Stomach (tissue), 9 donors: ENCODE results near the gene PCDHGA10. TPM values are rescaled to one million over a fixed set of nuclear protein-coding genes. Genes with fewer than 3 reads are reported as not detected.
"Not testable (repeated sequence)": the region's sequence is repeated elsewhere in the genome, so short reads cannot be mapped to it uniquely, and the experiment has no call there.

Experiments used
- DNase-seq, 2 donors: peaks; one replicate each; pipeline versions ENCODE4 v3.0.0 to v3.0.0-alpha.2; 2013 to 2019
- H3K27ac ChIP-seq, 5 donors: fragments of 200-600 bp in 4 of 5; sonication (generic) in 4 of 5; one replicate each; pipeline ENCODE4 v1.5.1; 2013 to 2019; ENCODE audit warnings: mild to moderate bottlenecking in 1 of 5, moderate library complexity in 1 of 5
- H3K27me3 ChIP-seq, 3 donors: fragments of 200-600 bp; sonication (generic); one replicate each; pipeline ENCODE4 v1.5.1; 2017 to 2019; ENCODE audit warnings: mixed run types in 1 of 3
- H3K36me3 ChIP-seq, 4 donors: fragments of 200-600 bp; sonication (generic); 1 replicate in 3 of 4; 2 replicates in 1 of 4; pipeline ENCODE4 v1.5.1; 2016 to 2019
- H3K4me1 ChIP-seq, 4 donors: fragments of 200-600 bp; sonication (generic); one replicate each; pipeline ENCODE4 v1.5.1; 2016 to 2019
- H3K4me3 ChIP-seq, 4 donors: fragments of 200-600 bp; sonication (generic) in 3 of 4; one replicate each; pipeline ENCODE4 v1.5.1; 2016 to 2019; ENCODE audit warnings: mild to moderate bottlenecking in 1 of 4
- H3K9me3 ChIP-seq, 4 donors: fragments of 200-600 bp; sonication (generic); one replicate each; pipeline ENCODE4 v1.5.1; 2016 to 2019
- EP300 ChIP-seq: sonication (generic); formaldehyde crosslinking; IDR thresholded peaks from one replicate; pipeline ENCODE4 v1.6.1; 2017; ENCODE audit warnings: antibody characterized with exemption
- POLR2A ChIP-seq, 4 donors: fragments of 450-650 bp; IDR thresholded peaks; one replicate each; pipeline ENCODE4 v1.6.1; 2016; ENCODE audit warnings: antibody characterized with exemption in 4 of 4, control low read depth in 2 of 4, mild to moderate bottlenecking in 1 of 4, moderate library complexity in 1 of 4
- POLR2AphosphoS5 ChIP-seq, 3 donors: sonication (generic); formaldehyde crosslinking; IDR thresholded peaks; one replicate each; pipeline ENCODE4 v1.6.1; 2016; ENCODE audit warnings: antibody characterized with exemption in 3 of 3
- WGBS, 5 donors: extraction: QIAGEN DNeasy Blood & Tissue Kit in 3 of 5; methylation state at CpG; one replicate each; pipeline versions ENCODE4 v1.1.5 to v1.1.7; 2013 to 2018; 5-methylcytosine and 5-hydroxymethylcytosine counted together
- intact Hi-C: fragments of 100-400 bp; cut with DNase I; formaldehyde crosslinking; loops from one replicate; pipeline ENCODE4 v1.15.1; 2023; ENCODE audit warnings: low total_unique reads
- polyA plus RNA-seq, 3 donors: library from polyadenylated mRNA; stranded (reverse); fragments of 200-250 nt; gene quantifications; one replicate each; pipeline ENCODE4 v1.2.3, GENCODE V29; 2013
- total RNA-seq, 5 donors: library from RNA; depleted of rRNA; stranded (reverse); fragments of >200 nt; gene quantifications; one replicate each; pipeline versions ENCODE4 v1.1.0 to v1.2.3, GENCODE V29; 2014 to 2016
- TF ChIP-seq, protein P1 (sequence below), 7 experiments: fragments of 450-650 bp in 4 of 7; fragments of 200-600 bp in 3 of 7; sonication (generic) in 3 of 7; IDR thresholded peaks; one replicate each; pipeline ENCODE4 v1.5.1; 2016 to 2019; ENCODE audit warnings: antibody characterized with exemption in 7 of 7, control low read depth in 2 of 7, mild to moderate bottlenecking in 1 of 7
- donor health status: healthy with polysubstance abuse.
- donor health status: Bipolar disorder and iron deficiency.
- donor health status: healthy.

The PCDHGA10 gene
- total and polyA plus RNA-seq, 8 donors = 0.15 to 7.0 (median 0.89) TPM; not detected in 1

DNA sequence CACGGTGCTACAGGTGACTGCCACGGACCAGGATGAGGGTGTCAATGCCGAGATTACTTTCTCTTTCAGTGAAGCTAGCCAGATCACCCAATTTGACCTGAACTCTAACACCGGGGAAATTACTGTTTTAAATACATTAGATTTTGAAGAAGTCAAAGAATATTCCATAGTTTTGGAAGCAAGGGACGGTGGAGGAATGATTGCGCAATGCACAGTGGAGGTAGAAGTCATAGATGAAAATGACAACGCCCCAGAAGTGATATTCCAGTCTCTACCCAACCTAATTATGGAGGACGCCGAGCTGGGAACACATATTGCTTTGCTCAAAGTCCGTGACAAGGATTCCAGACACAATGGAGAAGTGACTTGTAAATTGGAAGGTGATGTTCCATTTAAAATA is 24.1 kb upstream of the PCDHGA10 start:
- Histone ChIP-seq H3K27ac (no peak overlapping the region), H3K4me1 (no peaks in the 10 kb centered on the region), H3K27me3 (peaks cover 0 to 78% (median 10%) of the 10 kb centered on the region in 3 donors), H3K36me3 (peaks cover 0 to 16% (median 0%) of the 10 kb centered on the region in 4 donors), H3K4me3 (no peak overlapping the region), H3K9me3 (peaks cover 59 to 98% (median 92%) of the 10 kb centered on the region in 4 donors)
- no peak for TF ChIP-seq EP300
- no peak for TF ChIP-seq POLR2A (IDR thresholded peaks at IDR 0.05)
- TF ChIP-seq POLR2AphosphoS5 (IDR thresholded peaks at IDR 0.05) = no peak
- TF ChIP-seq, protein P1, sequence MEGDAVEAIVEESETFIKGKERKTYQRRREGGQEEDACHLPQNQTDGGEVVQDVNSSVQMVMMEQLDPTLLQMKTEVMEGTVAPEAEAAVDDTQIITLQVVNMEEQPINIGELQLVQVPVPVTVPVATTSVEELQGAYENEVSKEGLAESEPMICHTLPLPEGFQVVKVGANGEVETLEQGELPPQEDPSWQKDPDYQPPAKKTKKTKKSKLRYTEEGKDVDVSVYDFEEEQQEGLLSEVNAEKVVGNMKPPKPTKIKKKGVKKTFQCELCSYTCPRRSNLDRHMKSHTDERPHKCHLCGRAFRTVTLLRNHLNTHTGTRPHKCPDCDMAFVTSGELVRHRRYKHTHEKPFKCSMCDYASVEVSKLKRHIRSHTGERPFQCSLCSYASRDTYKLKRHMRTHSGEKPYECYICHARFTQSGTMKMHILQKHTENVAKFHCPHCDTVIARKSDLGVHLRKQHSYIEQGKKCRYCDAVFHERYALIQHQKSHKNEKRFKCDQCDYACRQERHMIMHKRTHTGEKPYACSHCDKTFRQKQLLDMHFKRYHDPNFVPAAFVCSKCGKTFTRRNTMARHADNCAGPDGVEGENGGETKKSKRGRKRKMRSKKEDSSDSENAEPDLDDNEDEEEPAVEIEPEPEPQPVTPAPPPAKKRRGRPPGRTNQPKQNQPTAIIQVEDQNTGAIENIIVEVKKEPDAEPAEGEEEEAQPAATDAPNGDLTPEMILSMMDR (IDR thresholded peaks at IDR 0.05) = no peak
- 42 to 55% (median 43%) methylated on average over 10 of the region's 10 CpGs for WGBS, 5 donors
- intact Hi-C loops = no loop called here
- no peak for DNase-seq

DNA sequence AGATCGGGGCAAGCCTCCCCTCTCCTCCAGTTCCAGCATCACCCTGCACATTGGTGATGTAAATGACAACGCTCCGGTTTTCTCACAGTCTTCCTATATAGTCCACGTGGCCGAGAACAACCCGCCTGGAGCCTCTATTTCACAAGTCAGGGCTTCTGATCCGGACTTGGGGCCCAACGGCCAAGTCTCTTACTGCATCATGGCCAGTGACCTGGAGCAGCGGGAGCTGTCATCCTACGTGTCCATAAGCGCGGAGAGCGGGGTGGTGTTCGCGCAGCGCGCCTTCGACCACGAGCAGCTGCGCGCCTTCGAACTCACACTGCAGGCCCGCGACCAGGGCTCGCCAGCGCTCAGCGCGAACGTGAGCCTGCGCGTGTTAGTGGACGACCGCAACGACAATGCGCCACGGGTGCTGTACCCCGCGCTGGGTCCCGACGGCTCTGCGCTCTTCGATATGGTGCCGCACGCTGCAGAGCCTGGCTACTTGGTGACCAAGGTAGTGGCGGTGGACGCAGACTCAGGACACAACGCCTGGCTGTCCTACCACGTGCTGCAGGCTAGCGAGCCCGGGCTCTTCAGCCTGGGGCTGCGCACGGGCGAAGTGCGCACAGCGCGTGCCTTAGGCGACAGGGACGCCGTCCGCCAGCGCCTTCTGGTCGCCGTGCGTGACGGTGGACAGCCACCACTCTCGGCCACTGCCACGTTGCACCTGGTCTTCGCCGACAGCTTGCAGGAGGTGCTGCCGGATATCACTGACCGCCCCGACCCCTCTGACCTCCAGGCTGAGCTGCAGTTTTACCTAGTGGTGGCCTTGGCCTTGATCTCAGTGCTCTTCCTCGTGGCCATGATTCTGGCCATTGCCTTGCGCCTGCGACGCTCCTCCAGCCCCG is 23.4 kb upstream of the PCDHGA10 start:
- TF ChIP-seq POLR2A (IDR thresholded peaks at IDR 0.05) = no peak
- TF ChIP-seq POLR2AphosphoS5 (IDR thresholded peaks at IDR 0.05) = no peak
- TF ChIP-seq, protein P1 (IDR thresholded peaks at IDR 0.05) = no peak
- TF ChIP-seq EP300 = no peak
- H3K4me3 ChIP-seq = no peak overlapping the region
- peaks cover 62 to 98% (median 92%) of the 10 kb centered on the region in 4 donors for H3K9me3 ChIP-seq
- 35 to 46% (median 39%) methylated on average over 52 to 77 of the region's 77 CpGs for WGBS, 5 donors
- peaks cover 0 to 16% (median 0%) of the 10 kb centered on the region in 4 donors for H3K36me3 ChIP-seq
- peaks cover 0 to 78% (median 7%) of the 10 kb centered on the region in 3 donors for H3K27me3 ChIP-seq
- DNase-seq = no peak
- no peak overlapping the region for H3K27ac ChIP-seq
- intact Hi-C loops = no loop called here
- no peaks in the 10 kb centered on the region for H3K4me1 ChIP-seq

DNA sequence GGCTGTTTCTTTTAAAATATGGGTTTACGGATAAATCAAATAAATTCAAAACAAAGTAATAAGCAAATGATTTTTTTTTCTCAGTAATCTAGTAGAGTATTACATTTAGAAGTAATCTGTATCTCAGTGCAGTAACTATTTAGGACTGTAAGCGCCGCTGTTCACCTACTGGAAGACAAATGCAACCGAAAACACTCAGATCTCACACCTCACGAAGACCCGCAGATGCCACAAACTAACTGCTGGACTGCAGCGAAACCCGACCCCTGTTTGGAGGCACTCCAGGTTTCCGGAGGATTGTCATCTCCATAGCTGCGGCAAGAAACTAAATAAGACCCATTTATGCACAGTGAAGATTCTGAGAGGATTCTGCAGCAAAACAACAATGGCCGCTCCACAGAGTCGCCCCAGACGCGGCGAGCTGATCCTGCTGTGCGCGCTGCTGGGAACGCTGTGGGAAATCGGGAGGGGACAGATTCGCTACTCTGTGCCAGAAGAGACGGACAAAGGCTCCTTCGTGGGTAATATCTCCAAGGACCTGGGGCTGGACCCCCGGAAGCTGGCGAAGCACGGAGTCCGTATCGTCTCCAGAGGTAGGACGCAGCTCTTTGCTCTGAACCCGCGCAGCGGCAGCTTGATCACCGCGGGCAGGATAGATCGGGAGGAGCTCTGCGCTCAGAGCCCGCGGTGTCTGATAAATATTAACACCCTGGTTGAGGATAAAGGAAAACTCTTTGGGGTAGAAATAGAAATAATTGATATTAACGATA is 20.2 kb upstream of the PCDHGA10 start, which contains the start of gene PCDHGA8:
TSS of gene PCDHGA8 (plus strand) at position 205 of the 770 bp plus-strand sequence. CDS start at position 386, 181 bp downstream.
- Histone ChIP-seq H3K27me3 (peaks cover 0 to 80% (median 5%) of the 10 kb centered on the region in 3 donors), H3K27ac (no peak within 1 kb of the TSS), H3K9me3 (peaks cover 50 to 98% (median 90%) of the 10 kb centered on the region in 4 donors), H3K4me1 (no peaks in the 10 kb centered on the region), H3K4me3 (no peak within 1 kb of the TSS), H3K36me3 (peaks cover 0 to 16% (median 0%) of the 10 kb centered on the region in 4 donors)
- no peak for DNase-seq
- intact Hi-C loops = no loop called here
- WGBS, 5 donors = 21 to 34% (median 28%) methylated on average over 35 to 38 of the region's 38 CpGs
- no peak for TF ChIP-seq EP300
- TF ChIP-seq, protein P1 (IDR thresholded peaks at IDR 0.05) = no peak
- TF ChIP-seq POLR2A (IDR thresholded peaks at IDR 0.05) = no peak
- TF ChIP-seq POLR2AphosphoS5 (IDR thresholded peaks at IDR 0.05) = no peak

DNA sequence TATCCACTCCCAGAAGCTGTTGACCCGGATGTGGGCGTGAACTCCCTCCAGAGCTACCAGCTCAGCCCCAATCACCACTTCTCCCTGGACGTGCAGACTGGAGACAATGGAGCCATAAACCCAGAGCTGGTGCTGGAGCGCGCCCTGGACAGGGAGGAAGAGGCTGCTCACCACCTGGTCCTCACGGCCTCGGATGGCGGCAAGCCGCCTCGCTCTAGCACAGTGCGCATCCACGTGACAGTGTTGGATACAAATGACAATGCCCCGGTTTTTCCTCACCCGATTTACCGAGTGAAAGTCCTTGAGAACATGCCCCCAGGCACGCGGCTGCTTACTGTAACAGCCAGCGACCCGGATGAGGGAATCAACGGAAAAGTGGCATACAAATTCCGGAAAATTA is 19.5 kb upstream of the PCDHGA10 start:
- DNase-seq = no peak
- TF ChIP-seq POLR2AphosphoS5 (IDR thresholded peaks at IDR 0.05) (no peak), EP300 (no peak), POLR2A (IDR thresholded peaks at IDR 0.05) (no peak)
- TF ChIP-seq, protein P1 (IDR thresholded peaks at IDR 0.05) = no peak
- Histone ChIP-seq H3K27ac (no peak overlapping the region), H3K4me1 (no peaks in the 10 kb centered on the region), H3K4me3 (no peak overlapping the region), H3K27me3 (peaks cover 0 to 80% (median 5%) of the 10 kb centered on the region in 3 donors), H3K9me3 (peaks cover 49 to 98% (median 91%) of the 10 kb centered on the region in 4 donors), H3K36me3 (peaks cover 0 to 16% (median 0%) of the 10 kb centered on the region in 4 donors)
- intact Hi-C loops = no loop called here
- WGBS, 5 donors = 31 to 46% (median 34%) methylated on average over 21 of the region's 21 CpGs

DNA sequence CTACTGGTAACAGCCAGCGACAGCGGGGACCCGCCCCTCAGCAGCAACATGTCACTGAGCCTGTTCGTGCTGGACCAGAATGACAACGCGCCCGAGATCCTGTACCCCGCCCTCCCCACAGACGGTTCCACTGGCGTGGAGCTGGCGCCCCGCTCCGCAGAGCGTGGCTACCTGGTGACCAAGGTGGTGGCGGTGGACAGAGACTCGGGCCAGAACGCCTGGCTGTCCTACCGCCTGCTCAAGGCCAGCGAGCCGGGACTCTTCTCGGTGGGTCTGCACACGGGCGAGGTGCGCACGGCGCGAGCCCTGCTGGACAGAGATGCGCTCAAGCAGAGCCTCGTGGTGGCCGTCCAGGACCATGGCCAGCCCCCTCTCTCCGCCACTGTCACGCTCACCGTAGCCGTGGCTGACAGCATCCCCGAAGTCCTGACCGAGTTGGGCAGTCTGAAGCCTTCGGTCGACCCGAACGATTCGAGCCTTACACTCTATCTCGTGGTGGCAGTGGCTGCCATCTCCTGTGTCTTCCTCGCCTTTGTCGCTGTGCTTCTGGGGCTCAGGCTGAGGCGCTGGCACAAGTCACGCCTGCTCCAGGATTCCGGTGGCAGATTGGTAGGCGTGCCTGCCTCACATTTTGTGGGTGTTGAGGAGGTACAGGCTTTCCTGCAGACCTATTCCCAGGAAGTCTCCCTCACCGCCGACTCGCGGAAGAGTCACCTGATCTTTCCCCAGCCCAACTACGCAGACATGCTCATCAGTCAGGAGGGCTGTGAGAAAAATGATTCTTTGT is 18.2 kb upstream of the PCDHGA10 start:
- H3K4me1 ChIP-seq, intact Hi-C loops, H3K27ac ChIP-seq, DNase-seq, H3K4me3 ChIP-seq: not testable (repeated sequence)
- 36 to 38% (median 38%) methylated on average over 13 to 44 of the region's 53 CpGs for WGBS, 5 donors
- Histone ChIP-seq H3K9me3 (peaks cover 41 to 98% (median 90%) of the 10 kb centered on the region in 4 donors), H3K36me3 (peaks cover 0 to 15% (median 0%) of the 10 kb centered on the region in 4 donors), H3K27me3 (peaks cover 0 to 80% (median 7%) of the 10 kb centered on the region in 3 donors)
